GM18951 (cell line): ENCODE measurements around the gene STXBP3.
"Not testable (repeated sequence)": the region's sequence is repeated elsewhere in the genome, so short reads cannot be mapped to it uniquely, and the experiment has no call there.

Source experiments
- POLR2A ChIP-seq: IDR thresholded peaks from 4 replicates; pipeline ENCODE4 v1.6.1; 2011; ENCODE audit warnings: mild to moderate bottlenecking; ENCODE audit not compliant: insufficient read length, insufficient read depth; ENCODE audit errors: extremely low read depth
- in situ Hi-C: fragments of 300-500 bp; cut with MboI; formaldehyde crosslinking; loops from one replicate; pipeline ENCODE4 v1.12.0; 2022; ENCODE audit warnings: low sequenced_read_pairs, mixed read lengths, inconsistent platforms; ENCODE audit not compliant: unreplicated experiment

Gene STXBP3

DNA sequence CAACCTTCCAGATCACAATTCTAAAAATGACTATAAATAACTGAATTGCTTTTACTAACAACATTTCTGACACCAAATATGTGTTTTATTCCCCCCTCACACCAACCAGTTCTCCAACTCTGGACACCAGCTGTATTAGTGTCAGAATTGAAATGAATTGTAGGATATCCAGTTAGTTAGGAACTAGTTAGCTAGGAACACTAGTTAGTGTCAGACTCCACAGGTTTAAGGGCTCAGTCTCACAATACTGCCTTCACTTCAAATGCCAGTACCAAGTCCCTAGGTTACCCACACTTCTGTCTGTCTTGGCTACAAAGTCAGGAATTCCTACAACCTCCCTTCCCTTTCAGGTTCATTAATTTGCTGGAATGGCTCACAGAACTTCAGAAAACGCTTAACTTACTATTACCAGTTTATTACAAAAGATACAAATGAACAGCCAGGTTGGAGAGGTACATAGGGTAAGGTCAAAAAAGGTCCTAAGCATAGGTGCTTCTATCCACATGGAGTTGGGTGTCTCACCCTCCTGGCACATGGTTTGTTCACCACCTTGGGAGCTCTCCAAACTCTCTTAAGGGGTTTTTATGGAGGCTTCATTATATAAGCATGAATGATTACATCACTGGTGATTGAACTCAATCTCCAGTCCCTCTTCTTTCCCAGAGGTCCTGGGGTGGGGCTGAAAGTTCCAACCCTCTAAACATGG is 4.2 kb downstream of the STXBP3 start:
- in situ Hi-C loops = no loop called here
- TF ChIP-seq POLR2A = no peak

- in situ Hi-C loops = no loop called here
- no peak for TF ChIP-seq POLR2A
Observed at GRCh38 chr1:108753363-108753762, 6.9 kb downstream of the STXBP3 start.

DNA sequence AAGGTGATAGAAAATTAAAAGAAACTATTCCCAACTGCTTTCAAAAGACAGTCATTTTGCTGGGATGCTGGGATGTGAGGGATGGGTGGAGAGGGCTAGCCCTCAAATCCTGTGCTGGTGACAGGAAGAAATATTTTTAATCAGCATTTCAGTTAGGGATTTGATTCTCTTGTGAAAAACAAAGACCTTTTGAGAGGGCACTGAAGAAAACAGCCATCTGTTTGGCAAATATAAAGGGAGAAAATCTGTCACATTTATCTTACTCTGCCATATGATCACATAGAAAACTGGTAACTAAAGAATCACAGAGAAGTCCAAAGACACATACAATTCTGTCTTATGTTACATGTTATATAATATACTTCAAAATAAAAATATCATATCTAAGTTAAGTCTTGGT is 12.3 kb downstream of the STXBP3 start:
- TF ChIP-seq POLR2A = no peak
- in situ Hi-C loops = no loop called here

GRCh38 chr1:108767115-108767514 is 20.6 kb downstream of the STXBP3 start:
- in situ Hi-C loops = no loop called here
- no peak for TF ChIP-seq POLR2A

- no peak for TF ChIP-seq POLR2A
- in situ Hi-C loops = no loop called here
Observed at GRCh38 chr1:108767708-108768107, 21.2 kb downstream of the STXBP3 start.

DNA sequence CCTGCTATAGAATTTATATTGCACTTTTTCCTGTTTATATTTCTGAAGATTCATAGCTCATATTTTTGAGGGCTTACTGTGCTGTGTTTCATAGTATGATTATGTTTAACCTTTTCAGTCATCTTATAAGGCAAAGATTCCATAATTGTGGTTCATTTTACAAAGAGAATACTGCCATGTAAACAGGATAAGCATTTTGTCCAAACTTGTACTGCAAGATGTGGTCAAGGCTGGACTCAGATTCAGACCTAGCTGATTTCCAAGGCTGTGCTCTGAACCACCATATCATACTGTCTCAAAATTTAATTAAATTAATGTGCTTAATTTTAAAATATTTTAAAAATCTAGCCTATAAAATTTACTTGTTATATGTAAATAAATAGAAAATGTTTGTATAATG is 31.4 kb downstream of the STXBP3 start:
- in situ Hi-C loops = no loop called here
- TF ChIP-seq POLR2A = no peak

- in situ Hi-C loops = no loop called here
- TF ChIP-seq POLR2A = no peak
Observed at GRCh38 chr1:108779455-108779854, 33.0 kb downstream of the STXBP3 start.

DNA sequence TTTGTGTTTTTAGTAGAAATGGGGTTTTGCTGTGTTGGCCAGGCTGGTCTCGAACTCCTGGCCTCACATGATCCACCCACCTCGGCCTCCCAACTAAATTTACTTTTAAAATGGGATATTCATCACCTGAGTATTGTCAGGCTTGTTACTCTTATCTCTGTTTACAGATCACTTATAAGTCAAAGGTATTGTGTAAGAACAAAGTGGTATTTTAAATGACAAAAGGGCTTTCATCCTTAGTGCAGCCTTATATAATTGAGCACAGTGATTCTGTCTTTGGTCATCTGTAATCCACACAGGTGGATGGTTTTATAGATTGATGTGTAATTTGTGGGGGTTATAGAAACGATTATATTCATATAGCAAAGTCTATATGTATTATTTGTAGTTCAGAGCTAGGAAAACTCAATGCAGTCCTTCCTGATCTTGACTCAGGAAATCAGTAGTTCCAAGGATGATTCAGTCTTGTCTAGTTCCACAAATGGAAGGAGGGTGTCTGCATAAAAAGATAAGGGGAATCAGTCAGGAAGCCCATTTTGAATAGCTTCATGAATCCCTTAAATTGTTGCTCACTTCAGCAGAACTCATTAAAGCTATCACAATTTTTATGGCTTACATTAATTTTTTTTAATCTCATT is 34.6 kb downstream of the STXBP3 start:
- in situ Hi-C loops = no loop called here
- TF ChIP-seq POLR2A = no peak

DNA sequence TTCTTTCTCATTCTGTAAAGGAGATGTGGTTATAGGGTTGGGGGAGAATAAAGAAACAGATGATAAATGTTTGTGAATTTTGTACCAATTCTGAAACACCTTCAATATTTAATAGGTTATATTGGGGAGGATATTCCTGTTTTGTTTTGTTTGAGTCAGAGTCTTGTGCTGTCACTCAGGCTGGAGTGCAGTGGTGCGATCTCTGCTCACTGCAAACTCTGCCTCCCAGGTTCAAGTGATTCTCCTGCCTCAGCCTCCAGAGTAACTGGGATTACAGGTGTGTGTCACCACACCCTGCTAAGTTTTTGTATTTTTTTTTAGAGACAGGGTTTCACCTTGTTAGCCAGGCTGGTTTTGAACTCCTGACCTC is 35.1 kb downstream of the STXBP3 start:
- in situ Hi-C loops = not testable (repeated sequence)

- in situ Hi-C loops = no loop called here
Observed at GRCh38 chr1:108785264-108785663, 38.8 kb downstream of the STXBP3 start.

GRCh38 chr1:108785880-108786279 is 39.4 kb downstream of the STXBP3 start:
- no peak for TF ChIP-seq POLR2A
- in situ Hi-C loops = no loop called here

More at GRCh38 chr1:108785264-108785663, 38.8 kb downstream of the STXBP3 start:
- TF ChIP-seq POLR2A = no peak

GRCh38 chr1:108791790-108792189 is 45.3 kb downstream of the STXBP3 start:
- in situ Hi-C loops = no loop called here
- TF ChIP-seq POLR2A = no peak

DNA sequence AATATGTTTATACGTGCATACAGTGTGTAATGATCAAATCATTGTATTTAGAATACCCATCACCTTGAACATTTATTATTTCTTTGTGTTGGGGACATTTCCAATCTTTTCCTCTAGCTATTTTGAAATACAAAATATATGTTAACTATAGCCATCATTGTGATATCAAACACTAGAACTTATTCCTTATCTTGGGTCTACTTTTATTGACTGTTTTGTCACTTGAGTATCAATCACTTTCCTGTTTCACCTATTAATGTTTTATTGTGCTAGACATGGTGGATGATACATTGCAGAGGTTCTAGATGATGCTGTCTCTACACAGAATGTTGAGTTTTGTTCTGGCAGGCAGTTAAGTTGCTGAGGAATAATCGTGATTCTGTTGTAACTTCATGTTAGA is 45.9 kb downstream of the STXBP3 start:
- in situ Hi-C loops = no loop called here
- TF ChIP-seq POLR2A = no peak

DNA sequence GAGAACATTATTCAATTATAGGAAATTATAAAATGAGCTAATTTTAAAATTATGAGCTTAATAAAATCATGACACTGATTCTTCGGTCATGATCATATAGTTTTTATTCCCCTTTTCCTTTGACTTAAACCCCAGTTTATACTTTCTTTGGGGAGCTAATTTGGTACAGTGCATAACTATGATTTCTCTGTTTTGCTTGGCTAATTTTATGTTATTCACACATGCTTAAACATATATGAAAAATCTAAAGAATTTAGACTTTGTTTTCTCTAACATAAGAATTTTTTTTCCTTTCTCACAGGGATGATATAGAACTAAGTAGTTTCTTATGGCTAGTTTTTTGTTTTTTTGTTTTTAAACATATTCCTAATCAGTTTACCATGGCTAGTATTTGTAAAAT is 52.5 kb downstream of the STXBP3 start:
- in situ Hi-C loops = no loop called here
- TF ChIP-seq POLR2A = no peak
